GM23338 (cell line): Measurements from ENCODE around the gene OXNAD1. TPM values are rescaled to one million over a fixed set of nuclear protein-coding genes. Genes with fewer than 3 reads are reported as not detected.

Source experiments
- ATAC-seq: fragments of 200-7000 bp; cut with Tn5 transposase; 3 replicates; pipeline ENCODE4 v1.9.1; 2020
- DNase-seq: peaks from one replicate; pipeline ENCODE4 v3.0.0-alpha.2; 2015; ENCODE audit warnings: low spot score
- H2AFZ ChIP-seq: fragments of 200-600 bp; sonication (generic); 2 replicates; pipeline ENCODE4 v1.8.0; 2016; ENCODE audit warnings: antibody characterized with exemption, mild to moderate bottlenecking, moderate library complexity
- H3F3A ChIP-seq: fragments of 200-600 bp; sonication (generic); replicated peaks from 2 replicates; pipeline ENCODE4 v1.8.0; 2017; ENCODE audit warnings: antibody characterized with exemption, mixed run types, low read depth
- H3K27ac ChIP-seq: fragments of 200-600 bp; sonication (generic); 2 replicates; pipeline ENCODE4 v1.6.1; 2016; ENCODE audit warnings: low read depth
- H3K27me3 ChIP-seq: fragments of 200-600 bp; sonication (generic); 2 replicates; pipeline ENCODE4 v1.8.0; 2016; ENCODE audit warnings: mild to moderate bottlenecking, mixed run types, moderate library complexity; ENCODE audit not compliant: insufficient read depth
- H3K36me3 ChIP-seq: fragments of 200-600 bp; sonication (generic); 2 replicates; pipeline ENCODE4 v1.8.0; 2016; ENCODE audit warnings: mild to moderate bottlenecking; ENCODE audit not compliant: insufficient read depth
- H3K4me1 ChIP-seq: fragments of 200-600 bp; sonication (generic); 2 replicates; pipeline ENCODE4 v1.8.0; 2016; ENCODE audit warnings: mild to moderate bottlenecking, moderate library complexity; ENCODE audit not compliant: insufficient read depth
- H3K4me2 ChIP-seq: fragments of 200-600 bp; sonication (generic); 2 replicates; pipeline ENCODE4 v1.7.1; 2017; ENCODE audit warnings: mixed run types
- H3K4me3 ChIP-seq: fragments of 200-600 bp; sonication (generic); 2 replicates; pipeline ENCODE4 v1.6.1; 2016; ENCODE audit warnings: mixed run types
- H3K79me2 ChIP-seq: fragments of 200-600 bp; sonication (generic); replicated peaks from 2 replicates; pipeline ENCODE4 v1.8.0; 2017; ENCODE audit warnings: mild to moderate bottlenecking; ENCODE audit not compliant: insufficient read depth
- H3K9me2 ChIP-seq: fragments of 200-600 bp; sonication (generic); 2 replicates; pipeline ENCODE4 v1.8.0; 2017; ENCODE audit not compliant: insufficient read depth
- H4K20me1 ChIP-seq: fragments of 200-600 bp; sonication (generic); replicated peaks from 2 replicates; pipeline ENCODE4 v1.8.0; 2017; ENCODE audit warnings: mild to moderate bottlenecking; ENCODE audit not compliant: insufficient read depth
- H3K27ac Mint-ChIP-seq: 2 replicates; pipeline ENCODE4 v1.8.0; 2020; ENCODE audit warnings: inconsistent platforms, mild to moderate bottlenecking, moderate library complexity, mixed read lengths
- H3K27me3 Mint-ChIP-seq: 3 replicates; pipeline ENCODE4 v1.8.0; 2022; ENCODE audit warnings: low read depth, mild to moderate bottlenecking, moderate library complexity, mixed read lengths, inconsistent platforms; ENCODE audit not compliant: insufficient read depth, poor library complexity
- H3K36me3 Mint-ChIP-seq: 3 replicates; pipeline ENCODE4 v1.8.0; 2021; ENCODE audit warnings: low read depth, mild to moderate bottlenecking, inconsistent platforms, moderate library complexity, mixed read lengths
- H3K4me1 Mint-ChIP-seq: 3 replicates; pipeline ENCODE4 v1.8.0; 2020; ENCODE audit warnings: mild to moderate bottlenecking, inconsistent platforms, mixed read lengths
- H3K4me3 Mint-ChIP-seq: 3 replicates; pipeline ENCODE4 v1.8.0; 2021; ENCODE audit warnings: moderate library complexity, mild to moderate bottlenecking, inconsistent platforms, mixed read lengths
- H3K9me3 Mint-ChIP-seq: 3 replicates; pipeline ENCODE4 v1.8.0; 2020; ENCODE audit warnings: moderate library complexity, mild to moderate bottlenecking, inconsistent platforms, mixed read lengths
- CREB1 ChIP-seq: fragments of 250-450 bp; sonication (Bioruptor Pico); IDR thresholded peaks from 2 replicates; pipeline ENCODE4 v1.5.0; 2020; ENCODE audit warnings: low read depth, mild to moderate bottlenecking, moderate library complexity
- CTCF ChIP-seq, 2 experiments: fragments of 200-600 bp in 1 of 2; sonication (generic) in 1 of 2; conservative IDR thresholded peaks; 2 replicates each; pipeline versions ENCODE4 v1.5.1 to v1.6.1; 2016 to 2017; ENCODE audit warnings: antibody characterized with exemption in 2 of 2, low read depth in 2 of 2, mild to moderate bottlenecking in 2 of 2, moderate library complexity in 1 of 2
- ETS1 ChIP-seq: IDR thresholded peaks from 2 replicates; pipeline ENCODE4 v1.6.1; 2016; ENCODE audit warnings: antibody characterized with exemption
- EZH2 ChIP-seq: fragments of 200-600 bp; sonication (generic); IDR thresholded peaks from one replicate; pipeline ENCODE4 v1.8.0; 2017; ENCODE audit warnings: antibody characterized with exemption, mild to moderate bottlenecking, low read depth; ENCODE audit not compliant: unreplicated experiment
- EZH2phosphoT487 ChIP-seq: fragments of 200-600 bp; sonication (generic); IDR thresholded peaks from one replicate; pipeline ENCODE4 v1.8.1; 2018; ENCODE audit warnings: antibody characterized with exemption; ENCODE audit not compliant: unreplicated experiment
- JUNB ChIP-seq: IDR thresholded peaks from one replicate; pipeline ENCODE4 v1.6.1; 2016; ENCODE audit warnings: antibody characterized with exemption; ENCODE audit not compliant: unreplicated experiment
- NANOG ChIP-seq: IDR thresholded peaks from 2 replicates; pipeline ENCODE4 v1.6.1; 2016; ENCODE audit warnings: antibody characterized with exemption, borderline replicate concordance
- POLR2AphosphoS5 ChIP-seq: IDR thresholded peaks from 2 replicates; pipeline ENCODE4 v1.6.1; 2016; ENCODE audit warnings: antibody characterized with exemption, low read depth
- REST ChIP-seq: IDR thresholded peaks from one replicate; pipeline ENCODE4 v1.6.1; 2018; ENCODE audit warnings: antibody characterized with exemption; ENCODE audit not compliant: unreplicated experiment
- STAT1 ChIP-seq: IDR thresholded peaks from one replicate; pipeline ENCODE4 v1.6.1; 2016; ENCODE audit warnings: antibody characterized with exemption; ENCODE audit not compliant: unreplicated experiment
- ZNF114 ChIP-seq: fragments of 250-450 bp; sonication (Bioruptor Pico); IDR thresholded peaks from 2 replicates; pipeline ENCODE4 v1.5.0; 2020; ENCODE audit warnings: mild to moderate bottlenecking, moderate library complexity
- ZNF331 ChIP-seq: fragments of 250-450 bp; sonication (Bioruptor Pico); IDR thresholded peaks from 2 replicates; pipeline ENCODE4 v1.5.0; 2020; ENCODE audit warnings: low read depth, mild to moderate bottlenecking, moderate library complexity
- ZNF462 ChIP-seq: fragments of 250-450 bp; sonication (Bioruptor Pico); IDR thresholded peaks from 2 replicates; pipeline ENCODE4 v1.5.0; 2020; ENCODE audit warnings: mild to moderate bottlenecking, moderate library complexity
- polyA plus RNA-seq: library from polyadenylated mRNA; unstranded; fragments of >200 nt; fragmentation: Nextera tagmentation; extraction: Ambion mirVana; gene quantifications from 2 replicates; pipeline ENCODE4 v1.2.1, GENCODE V29; 2016
- total RNA-seq: library from RNA; depleted of rRNA; stranded (reverse); fragments of >200 nt; shearing (Covaris generic); gene quantifications from 2 replicates; pipeline ENCODE4 v1.2.3, GENCODE V29; 2014

Gene OXNAD1
- total and polyA plus RNA-seq, 2 experiments from 2014 or later = 22.9 to 34.2 TPM

GRCh38 chr3:16270855-16271254, 5.8 kb downstream of the OXNAD1 start:
- no peak for DNase-seq
- no peak for ATAC-seq
- no peak overlapping the region for H3K27ac ChIP-seq
- H3K27me3 Mint-ChIP-seq = peaks cover 2% of the 10 kb centered on the region
- H3K4me3 ChIP-seq = no peak overlapping the region
- H2AFZ ChIP-seq = no peak overlapping the region
- no peak overlapping the region for H3K4me2 ChIP-seq
- no peaks in the 10 kb centered on the region for H3F3A ChIP-seq
- TF ChIP-seq ZNF114 = no peak
- TF ChIP-seq JUNB = no peak
- no peak for TF ChIP-seq EZH2phosphoT487
- TF ChIP-seq ZNF462 (CRISPR knock-in tag) = no peak
- no peak for TF ChIP-seq ZNF331
- TF ChIP-seq ETS1 = no peak
- TF ChIP-seq STAT1 = no peak
- TF ChIP-seq REST = no peak
- TF ChIP-seq NANOG = no peak
- no peak for TF ChIP-seq CTCF (conservative IDR thresholded peaks at IDR 0.05; ENCODE audit: low read depth in 2 of 2)
- no peak for TF ChIP-seq CREB1 (CRISPR knock-in tag)
- TF ChIP-seq EZH2 = no peak
- no peak for TF ChIP-seq POLR2AphosphoS5
- no peaks in the 10 kb centered on the region; the same call in none of the 2 replicates for H4K20me1 ChIP-seq
- no peaks in the 10 kb centered on the region for H3K9me3 Mint-ChIP-seq
- H3K27ac Mint-ChIP-seq = no peak overlapping the region
- H3K79me2 ChIP-seq = peaks cover 34% of the 10 kb centered on the region
- H3K36me3 ChIP-seq = peaks cover 33% of the 10 kb centered on the region
- H3K36me3 Mint-ChIP-seq = peaks cover 32% of the 10 kb centered on the region; the same call in 2 of the 3 replicates
- H3K4me3 Mint-ChIP-seq = no peak overlapping the region
- no peaks in the 10 kb centered on the region for H3K27me3 ChIP-seq
- no peaks in the 10 kb centered on the region for H3K9me2 ChIP-seq
- H3K4me1 ChIP-seq = peaks cover 5% of the 10 kb centered on the region
- H3K4me1 Mint-ChIP-seq = peaks cover 14% of the 10 kb centered on the region
